Neutrophil (primary cell): ENCODE measurements around the gene PRDM16.

ENCODE experiments used
- H3K27ac ChIP-seq: fragments of 200-600 bp; sonication (generic); 2 replicates; pipeline ENCODE4 v1.5.1; 2016; ENCODE audit warnings: mild to moderate bottlenecking, moderate library complexity
- H3K27me3 ChIP-seq: fragments of 200-600 bp; sonication (generic); 2 replicates; pipeline ENCODE4 v1.6.0; 2016; ENCODE audit warnings: mild to moderate bottlenecking
- H3K36me3 ChIP-seq: fragments of 200-600 bp; sonication (generic); 2 replicates; pipeline ENCODE4 v1.5.1; 2017
- H3K4me1 ChIP-seq, 2 experiments: fragments of 200-600 bp in 1 of 2; sonication (generic) in 1 of 2; 1 replicate in 1 of 2; 2 replicates in 1 of 2; pipeline versions ENCODE4 v1.5.1 to v1.6.1; 2013 to 2016; ENCODE audit warnings: low read depth in 1 of 2, low read length in 1 of 2, mild to moderate bottlenecking in 1 of 2, moderate library complexity in 1 of 2; ENCODE audit not compliant: control insufficient read depth in 1 of 2, insufficient read depth in 1 of 2
- H3K4me3 ChIP-seq, 2 experiments: fragments of 200-600 bp in 1 of 2; sonication (generic) in 1 of 2; 1 replicate in 1 of 2; 2 replicates in 1 of 2; pipeline ENCODE4 v1.5.1; 2013 to 2016; ENCODE audit warnings: low read depth in 1 of 2, low read length in 1 of 2, mild to moderate bottlenecking in 1 of 2, moderate library complexity in 1 of 2
- H3K9me3 ChIP-seq: fragments of 200-600 bp; sonication (generic); 2 replicates; pipeline ENCODE4 v1.5.1; 2016
- CTCF ChIP-seq: fragments of 200-600 bp; sonication (generic); IDR thresholded peaks from 2 replicates; pipeline ENCODE4 v1.5.1; 2016; ENCODE audit warnings: antibody characterized with exemption

The PRDM16 gene

GRCh38 chr1:3065797-3066196 is 3.2 kb upstream of the PRDM16 start:
- Histone ChIP-seq H3K4me1 (peaks cover 4 to 10% of the 10 kb centered on the region in 2 experiments), H3K9me3 (no peaks in the 10 kb centered on the region), H3K27ac (no peak overlapping the region), H3K4me3 (no peak overlapping the region), H3K27me3 (peaks cover 62% of the 10 kb centered on the region), H3K36me3 (no peaks in the 10 kb centered on the region)
- no peak for TF ChIP-seq CTCF

- TF ChIP-seq CTCF, result no peak
- peaks cover 4 to 13% of the 10 kb centered on the region in 2 experiments for H3K4me1 ChIP-seq
- no peak overlapping the region for H3K27ac ChIP-seq
- no peaks in the 10 kb centered on the region for H3K9me3 ChIP-seq
- peaks cover 67% of the 10 kb centered on the region for H3K27me3 ChIP-seq
- no peak overlapping the region for H3K4me3 ChIP-seq
- no peaks in the 10 kb centered on the region for H3K36me3 ChIP-seq
Measured at GRCh38 chr1:3066250-3066711, 2.7 kb upstream of the PRDM16 start.

- Histone ChIP-seq H3K4me1 (peaks cover 4 to 13% of the 10 kb centered on the region in 2 experiments), H3K27me3 (peaks cover 72% of the 10 kb centered on the region), H3K9me3 (no peaks in the 10 kb centered on the region), H3K36me3 (no peaks in the 10 kb centered on the region), H3K4me3 (no peak overlapping the region), H3K27ac (no peak overlapping the region)
- TF ChIP-seq CTCF, result no peak
Measured at GRCh38 chr1:3066826-3067225, 2.2 kb upstream of the PRDM16 start.

GRCh38 chr1:3067301-3067670 is 1.7 kb upstream of the PRDM16 start:
- no peak for TF ChIP-seq CTCF
- no peak overlapping the region for H3K4me3 ChIP-seq
- H3K27me3 ChIP-seq, result peaks cover 77% of the 10 kb centered on the region

GRCh38 chr1:3067671-3068563 is 1.1 kb upstream of the PRDM16 start:
- Histone ChIP-seq H3K27me3 (peaks cover 83% of the 10 kb centered on the region), H3K4me3 (no peak overlapping the region), H3K4me1 (peaks cover 4 to 13% of the 10 kb centered on the region in 2 experiments)

More at GRCh38 chr1:3067301-3067670, 1.7 kb upstream of the PRDM16 start:
- Histone ChIP-seq H3K36me3 (no peaks in the 10 kb centered on the region), H3K9me3 (no peaks in the 10 kb centered on the region), H3K4me1 (peaks cover 4 to 13% of the 10 kb centered on the region in 2 experiments), H3K27ac (no peak overlapping the region)

More at GRCh38 chr1:3067671-3068563, 1.1 kb upstream of the PRDM16 start:
- Histone ChIP-seq H3K36me3 (no peaks in the 10 kb centered on the region), H3K27ac (no peak overlapping the region), H3K9me3 (no peaks in the 10 kb centered on the region)
- TF ChIP-seq CTCF, result no peak
